Measurements from ENCODE around the gene IRAK2. TPM values are rescaled to one million over a fixed set of nuclear protein-coding genes. Genes with fewer than 3 reads are reported as not detected.

Gene IRAK2, protein sequence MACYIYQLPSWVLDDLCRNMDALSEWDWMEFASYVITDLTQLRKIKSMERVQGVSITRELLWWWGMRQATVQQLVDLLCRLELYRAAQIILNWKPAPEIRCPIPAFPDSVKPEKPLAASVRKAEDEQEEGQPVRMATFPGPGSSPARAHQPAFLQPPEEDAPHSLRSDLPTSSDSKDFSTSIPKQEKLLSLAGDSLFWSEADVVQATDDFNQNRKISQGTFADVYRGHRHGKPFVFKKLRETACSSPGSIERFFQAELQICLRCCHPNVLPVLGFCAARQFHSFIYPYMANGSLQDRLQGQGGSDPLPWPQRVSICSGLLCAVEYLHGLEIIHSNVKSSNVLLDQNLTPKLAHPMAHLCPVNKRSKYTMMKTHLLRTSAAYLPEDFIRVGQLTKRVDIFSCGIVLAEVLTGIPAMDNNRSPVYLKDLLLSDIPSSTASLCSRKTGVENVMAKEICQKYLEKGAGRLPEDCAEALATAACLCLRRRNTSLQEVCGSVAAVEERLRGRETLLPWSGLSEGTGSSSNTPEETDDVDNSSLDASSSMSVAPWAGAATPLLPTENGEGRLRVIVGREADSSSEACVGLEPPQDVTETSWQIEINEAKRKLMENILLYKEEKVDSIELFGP
- total RNA-seq, result 10 to 100 TPM in 1 of 4 donors, 1 to 10 TPM in 3; 1.5 to 10.8 (median 4.7) TPM

DNA sequence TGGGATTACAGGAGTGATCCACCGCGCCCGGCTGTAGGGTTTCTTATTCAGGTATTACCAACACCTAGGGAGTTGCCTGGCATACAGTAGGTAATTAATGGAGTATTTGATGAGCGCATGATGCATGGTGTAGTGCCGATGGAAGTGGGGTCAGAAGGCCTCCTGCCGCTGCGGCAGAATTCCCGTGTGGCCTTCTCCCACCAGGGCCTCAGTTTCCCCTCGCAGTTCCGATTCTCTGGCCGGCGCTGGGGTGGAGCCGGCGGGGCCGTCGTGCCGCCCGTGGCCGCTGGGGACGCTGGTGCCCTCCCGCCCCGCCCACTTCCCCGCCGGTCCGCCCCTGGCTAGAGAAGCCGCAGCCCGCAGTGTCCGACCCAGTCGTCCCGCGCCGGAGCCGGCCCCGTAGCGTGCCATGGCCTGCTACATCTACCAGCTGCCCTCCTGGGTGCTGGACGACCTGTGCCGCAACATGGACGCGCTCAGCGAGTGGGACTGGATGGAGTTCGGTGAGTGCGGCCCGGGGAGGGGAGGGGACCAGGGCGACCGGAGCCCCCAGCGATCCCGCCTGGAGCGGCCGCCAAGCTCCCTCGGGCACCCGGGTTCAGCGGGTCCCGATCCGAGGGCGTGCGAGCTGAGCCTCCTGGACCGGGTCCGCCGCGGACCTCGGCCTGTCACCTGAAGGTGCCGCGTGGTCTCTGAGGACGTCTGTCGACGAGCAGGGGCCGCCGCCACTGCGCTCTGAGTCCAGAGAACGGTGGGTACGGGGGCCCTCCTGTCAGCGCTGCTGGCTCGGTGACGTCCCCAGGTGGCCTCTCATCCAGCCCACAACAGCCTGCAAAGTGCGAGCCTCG lies at the start of gene IRAK2:
TSS of gene IRAK2 (plus strand) at position 374 of the 848 bp plus-strand sequence. CDS start at position 410, 36 bp downstream.
- H3K27ac ChIP-seq, result peak within 1 kb of the TSS in 3 of 4 donors; percentile 80 to 88 (median 87)
- peaks cover 0 to 11% (median 2%) of the 10 kb centered on the region in 4 donors for H3K9me3 ChIP-seq
- peaks cover 0 to 33% (median 3%) of the 10 kb centered on the region in 4 donors for H3K4me1 ChIP-seq
- H3K36me3 ChIP-seq, result peaks cover 0 to 15% (median 0%) of the 10 kb centered on the region in 3 donors
- TF ChIP-seq CTCF (IDR thresholded peaks at IDR 0.05), result peak; percentile 91 to 99 (median 97)
- TF ChIP-seq EP300 (IDR thresholded peaks at IDR 0.05), result peak in 1 of 2 donors; percentile 67
- TF ChIP-seq POLR2A (IDR thresholded peaks at IDR 0.05), result peak in 1 of 2 donors; percentile 59
- peak within 1 kb of the TSS; percentile 51 to 99 (median 84) for H3K4me3 ChIP-seq
- no peaks in the 10 kb centered on the region for H3K27me3 ChIP-seq
- WGBS, 2 donors, result 7 to 11% methylated on average over 27 to 37 of the region's 76 CpGs
- peak; percentile 61 to 63 for DNase-seq (ENCODE audit: low spot score in 2 of 2)

DNA sequence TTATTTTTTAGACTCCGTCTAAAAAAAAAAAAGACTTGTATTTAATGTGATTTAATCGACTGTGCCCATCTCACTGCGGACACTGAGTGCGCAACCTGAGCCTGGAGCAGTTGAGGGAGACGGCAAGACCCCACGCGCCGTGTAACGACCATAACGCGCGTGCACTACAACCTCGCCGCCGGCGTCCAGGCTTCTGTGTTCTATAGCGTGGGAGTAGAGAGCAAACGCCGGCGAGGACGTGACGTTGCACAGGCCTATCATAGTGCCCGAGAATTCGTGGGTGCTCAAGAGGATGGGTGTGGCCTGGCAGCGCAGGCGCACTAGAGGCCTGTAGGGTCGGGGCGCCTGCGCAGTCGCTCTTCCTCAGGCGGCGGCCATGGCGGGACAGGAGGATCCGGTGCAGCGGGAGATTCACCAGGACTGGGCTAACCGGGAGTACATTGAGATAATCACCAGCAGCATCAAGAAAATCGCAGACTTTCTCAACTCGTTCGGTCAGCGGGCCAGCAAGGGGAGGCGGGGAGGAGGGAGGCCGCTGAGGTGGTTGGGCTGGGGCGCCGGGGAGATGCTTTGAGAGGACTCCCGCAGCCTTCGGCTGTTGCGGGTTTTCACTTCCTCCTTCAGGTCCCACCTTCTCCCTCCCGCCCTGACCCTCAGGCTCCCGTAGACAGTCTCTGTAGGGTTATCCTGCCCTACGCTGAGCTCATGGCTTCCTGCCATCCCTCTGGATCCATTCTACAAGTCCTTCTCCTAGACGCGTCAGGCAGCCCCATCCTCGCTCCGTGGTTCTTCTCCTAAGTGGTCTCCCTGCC lies 49.2 kb upstream of the IRAK2 start, which contains the start of gene BRK1:
TSS of gene BRK1 (plus strand) at position 350 of the 812 bp plus-strand sequence. CDS start at position 377, 27 bp downstream.
- Histone ChIP-seq H3K27ac (peak within 1 kb of the TSS; percentile 72 to 87 (median 79)), H3K4me3 (peak within 1 kb of the TSS; percentile 49 to 92 (median 82)), H3K36me3 (peaks cover 0 to 19% (median 0%) of the 10 kb centered on the region in 3 donors), H3K9me3 (no peaks in the 10 kb centered on the region), H3K4me1 (peaks cover 0 to 31% (median 18%) of the 10 kb centered on the region in 4 donors), H3K27me3 (no peaks in the 10 kb centered on the region)
- 0% methylated on average over 47 to 54 of the region's 54 CpGs for WGBS, 2 donors
- peak; percentile 63 to 84 for TF ChIP-seq POLR2A (IDR thresholded peaks at IDR 0.05)
- peak; percentile 86 to 88 for TF ChIP-seq EP300 (IDR thresholded peaks at IDR 0.05)
- TF ChIP-seq CTCF (IDR thresholded peaks at IDR 0.05), result peak in 1 of 5 experiments; percentile 41
- DNase-seq (ENCODE audit: low spot score in 2 of 2), result peak; percentile 88 to 91

DNA sequence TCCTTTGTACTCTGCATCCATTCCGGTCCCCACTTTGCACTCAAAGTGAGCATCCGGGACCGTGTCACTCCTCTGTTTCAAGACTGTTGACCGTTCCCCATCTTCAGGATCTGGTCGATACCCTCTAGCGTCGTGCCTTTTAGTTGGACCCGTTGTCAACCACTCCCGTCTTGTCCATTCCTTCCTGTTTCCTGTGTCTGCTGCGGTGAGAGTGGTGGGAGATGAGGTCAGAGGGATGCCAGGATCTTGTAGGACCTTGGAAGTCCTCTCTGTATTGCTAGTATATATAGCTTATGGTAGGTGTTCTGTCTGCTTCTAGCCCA lies 48.6 kb upstream of the IRAK2 start:
- 0 to 2% methylated on average over 10 of the region's 10 CpGs for WGBS, 2 donors
- peaks cover 0 to 20% (median 0%) of the 10 kb centered on the region in 3 donors for H3K36me3 ChIP-seq
- peak overlapping the region; percentile 72 to 87 (median 79) for H3K27ac ChIP-seq
- H3K27me3 ChIP-seq, result no peaks in the 10 kb centered on the region
- TF ChIP-seq EP300 (IDR thresholded peaks at IDR 0.05) (no peak), POLR2A (IDR thresholded peaks at IDR 0.05) (no peak)
- H3K4me3 ChIP-seq, result peak overlapping the region; percentile 49 to 92 (median 82)
- no peak for DNase-seq (ENCODE audit: low spot score in 2 of 2)
- H3K4me1 ChIP-seq, result peaks cover 0 to 31% (median 18%) of the 10 kb centered on the region in 4 donors
- H3K9me3 ChIP-seq, result no peaks in the 10 kb centered on the region

DNA sequence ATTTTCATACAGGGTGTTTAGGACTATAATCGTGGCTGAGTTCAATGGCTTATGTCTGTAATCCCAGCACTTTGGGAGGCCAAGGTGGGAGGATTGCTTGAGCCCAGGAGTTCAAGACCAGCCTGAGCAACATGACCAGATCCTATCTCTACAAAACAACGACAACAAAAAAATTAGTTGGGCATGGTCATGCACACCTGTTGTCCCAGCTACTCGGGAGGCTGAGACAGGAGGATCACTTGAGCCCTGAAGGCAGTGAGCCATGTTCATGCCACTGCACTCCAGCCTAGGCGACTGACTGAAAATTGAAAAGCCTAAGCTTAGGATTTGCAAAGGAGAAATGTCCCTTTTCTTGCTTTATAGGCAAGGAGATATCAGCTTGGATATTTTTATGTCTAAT lies 47.8 kb upstream of the IRAK2 start:
- 85 to 90% methylated on average over 4 of the region's 4 CpGs for WGBS, 2 donors
- Histone ChIP-seq H3K27me3 (no peaks in the 10 kb centered on the region), H3K36me3 (peaks cover 0 to 24% (median 0%) of the 10 kb centered on the region in 3 donors), H3K27ac (no peak overlapping the region), H3K9me3 (no peaks in the 10 kb centered on the region), H3K4me1 (peaks cover 0 to 31% (median 18%) of the 10 kb centered on the region in 4 donors), H3K4me3 (peak overlapping the region in 2 of 4 donors; percentile 9 to 87)
- no peak for DNase-seq (ENCODE audit: low spot score in 2 of 2)
- no peak for TF ChIP-seq POLR2A (IDR thresholded peaks at IDR 0.05)
- no peak for TF ChIP-seq EP300 (IDR thresholded peaks at IDR 0.05)
- no peak for TF ChIP-seq CTCF (IDR thresholded peaks at IDR 0.05)
